BJ (cell line): Measurements from ENCODE around the gene GGPS1. TPM values are rescaled to one million over a fixed set of nuclear protein-coding genes. Genes with fewer than 3 reads are reported as not detected.
"Not testable (repeated sequence)": the region's sequence is repeated elsewhere in the genome, so short reads cannot be mapped to it uniquely, and the experiment has no call there.

Source experiments
- CTCF ChIA-PET: fragments of 350-600 bp; formaldehyde crosslinking; extraction: SDS; loops from one replicate; lab custom pipeline; 2021; ENCODE audit warnings: antibody characterized with exemption, inconsistent platforms; lab: Yijun Ruan, JAX
- POLR2A ChIA-PET: fragments of 300-600 bp; sonication (Branson Sonifier 250); formaldehyde crosslinking; extraction: SDS; loops from one replicate; lab custom pipeline; 2021; ENCODE audit warnings: antibody characterized with exemption; lab: Charles Lee
- DNase-seq: peaks from one replicate; pipeline ENCODE4 v3.0.0-alpha.2; 2011; ENCODE audit warnings: low read depth
- H3K27me3 ChIP-seq: 2 replicates; pipeline ENCODE4 v1.6.0; 2011; ENCODE audit warnings: low read length; ENCODE audit not compliant: control insufficient read depth, insufficient read depth
- H3K36me3 ChIP-seq: 2 replicates; pipeline ENCODE4 v1.5.1; 2011; ENCODE audit warnings: low read length; ENCODE audit not compliant: control insufficient read depth, insufficient read depth
- H3K4me3 ChIP-seq: 2 replicates; pipeline ENCODE4 v1.5.1; 2011; ENCODE audit warnings: low read depth, mild to moderate bottlenecking, control low read depth, low read length
- CTCF ChIP-seq: IDR thresholded peaks from 2 replicates; pipeline ENCODE4 v1.5.1; 2011; ENCODE audit warnings: low read depth, mild to moderate bottlenecking, control low read depth, inconsistent platforms, low read length, moderate library complexity; ENCODE audit not compliant: insufficient read depth
- polyA plus RNA-seq: library from polyadenylated mRNA; depleted of rRNA; stranded (reverse); fragments of >200 nt; gene quantifications from 2 replicates; pipeline ENCODE4 v1.2.3, GENCODE V29; 2011; rRNA removed
- small RNA-seq: library from RNA; depleted of rRNA; stranded (forward); fragments of <200 nt; gene quantifications from one replicate; pipeline ENCODE3, GENCODE V24; 2012; ENCODE audit warnings: low replicate concordance, low read depth; ENCODE audit not compliant: insufficient read length

Gene GGPS1
- polyA plus RNA-seq, 1 experiment: 18.8 TPM

GRCh38 chr1:235385633-235386032, 57.3 kb downstream of the GGPS1 start:
- H3K27me3 ChIP-seq, CTCF ChIA-PET, DNase-seq, POLR2A ChIA-PET, H3K36me3 ChIP-seq, H3K4me3 ChIP-seq: not testable (repeated sequence)

GRCh38 chr1:235391874-235392273, 63.5 kb downstream of the GGPS1 start:
- CTCF ChIA-PET: interaction anchor here (0.8 kb wide), 1 partner anchor 23 kb away, joined by 3 read pairs; no protein-coding TSS in a partner anchor
- H3K4me3 ChIP-seq: no peak overlapping the region
- TF ChIP-seq CTCF: no peak
- H3K36me3 ChIP-seq: no peaks in the 10 kb centered on the region
- no peak for DNase-seq
- H3K27me3 ChIP-seq: no peaks in the 10 kb centered on the region
- POLR2A ChIA-PET: no interaction called here

Small RNAs within 50 kb of the gene (small RNA-seq; reads per million reads assigned to genes)
- not detected for gene AL391994.1

Other genes with a start within 250 kb of the GGPS1 start
- gene TOMM20, start 199.7 kb upstream of the GGPS1 start, polyA plus RNA-seq: 53.7 and 56.8 TPM in 2 replicates
- gene RBM34, start 167.3 kb upstream of the GGPS1 start, polyA plus RNA-seq: 24.4 and 34.0 TPM in 2 replicates
- gene ARID4B, start 391 bp upstream of the GGPS1 start, polyA plus RNA-seq: 3.1 and 8.0 TPM in 2 replicates
- gene TBCE, start 38.9 kb downstream of the GGPS1 start, polyA plus RNA-seq: 16.0 and 28.6 TPM in 2 replicates
- gene B3GALNT2, start 175.9 kb downstream of the GGPS1 start, polyA plus RNA-seq: 17.4 and 25.9 TPM in 2 replicates